Mesenchymal stem cell (in vitro differentiated cells and primary cell): ENCODE results near the gene MAP2K6.
A peak's percentile ranks its signal among the peaks of the same experiment; 100 is the strongest.

Experiments
- DNase-seq: peaks from one replicate; pipeline ENCODE4 v3.0.0-alpha.2; 2013
- H2AFZ ChIP-seq: one replicate; pipeline ENCODE4 v1.6.1; 2013; ENCODE audit warnings: low read depth, mild to moderate bottlenecking, control low read depth, inconsistent platforms, low read length, moderate library complexity
- H2AK5ac ChIP-seq: 2 replicates; pipeline ENCODE4 v1.6.1; 2013; ENCODE audit warnings: low read length, moderate library complexity, mild to moderate bottlenecking, inconsistent platforms; ENCODE audit not compliant: severe bottlenecking
- H2BK120ac ChIP-seq: one replicate; pipeline ENCODE4 v1.6.1; 2013; ENCODE audit warnings: low read depth, mild to moderate bottlenecking, inconsistent platforms, low read length, moderate library complexity
- H2BK12ac ChIP-seq, 2 experiments: one replicate each; pipeline ENCODE4 v1.6.1; 2013; ENCODE audit warnings: inconsistent platforms in 2 of 2, low read length in 2 of 2, mild to moderate bottlenecking in 2 of 2, moderate library complexity in 2 of 2, control low read depth in 1 of 2
- H2BK15ac ChIP-seq: one replicate; pipeline ENCODE4 v1.6.1; 2013; ENCODE audit warnings: mild to moderate bottlenecking, low read depth, inconsistent platforms; ENCODE audit not compliant: poor library complexity, severe bottlenecking
- H2BK5ac ChIP-seq: 2 replicates; pipeline ENCODE4 v1.6.1; 2013; ENCODE audit warnings: low read depth, mild to moderate bottlenecking, low read length, control low read depth, inconsistent platforms; ENCODE audit not compliant: poor library complexity, severe bottlenecking
- H3K14ac ChIP-seq, 2 experiments: one replicate each; pipeline ENCODE4 v1.6.1; 2013; ENCODE audit warnings: inconsistent platforms in 2 of 2, low read length in 2 of 2, control low read depth in 1 of 2, mild to moderate bottlenecking in 1 of 2, moderate library complexity in 1 of 2
- H3K18ac ChIP-seq, 2 experiments: one replicate each; pipeline ENCODE4 v1.6.1; 2013; ENCODE audit warnings: inconsistent platforms in 2 of 2, low read length in 2 of 2, control low read depth in 1 of 2, low read depth in 1 of 2, mild to moderate bottlenecking in 1 of 2
- H3K23ac ChIP-seq, 2 experiments: one replicate each; pipeline ENCODE4 v1.6.1; 2013; ENCODE audit warnings: inconsistent platforms in 2 of 2, low read length in 2 of 2, mild to moderate bottlenecking in 2 of 2, moderate library complexity in 2 of 2, control low read depth in 1 of 2
- H3K27ac ChIP-seq: 2 replicates; pipeline ENCODE4 v1.5.1; 2013; ENCODE audit warnings: mild to moderate bottlenecking, moderate library complexity, low read length, control low read depth, inconsistent platforms; ENCODE audit not compliant: poor library complexity, severe bottlenecking
- H3K27me3 ChIP-seq, 2 experiments: 2 replicates each; pipeline versions ENCODE4 v1.6.1 to v1.7.0; 2013; ENCODE audit warnings: low read length in 2 of 2, mild to moderate bottlenecking in 2 of 2, moderate library complexity in 2 of 2, control low read depth in 1 of 2, inconsistent platforms in 1 of 2; ENCODE audit not compliant: control insufficient read depth in 1 of 2, insufficient read depth in 1 of 2
- H3K36me3 ChIP-seq, 2 experiments: 2 replicates each; pipeline versions ENCODE4 v1.6.1 to v1.7.0; 2013; ENCODE audit warnings: low read length in 2 of 2, control low read depth in 1 of 2, inconsistent platforms in 1 of 2, low read depth in 1 of 2, mild to moderate bottlenecking in 1 of 2; ENCODE audit not compliant: insufficient read depth in 2 of 2, control insufficient read depth in 1 of 2
- H3K4ac ChIP-seq, 2 experiments: one replicate each; pipeline ENCODE4 v1.6.1; 2013; ENCODE audit warnings: inconsistent platforms in 2 of 2, low read length in 2 of 2, mild to moderate bottlenecking in 2 of 2, moderate library complexity in 2 of 2, control low read depth in 1 of 2, low read depth in 1 of 2
- H3K4me1 ChIP-seq: 2 replicates; pipeline ENCODE4 v1.6.1; 2013; ENCODE audit warnings: low read depth, low read length, control low read depth; ENCODE audit not compliant: control insufficient read depth, insufficient read depth
- H3K4me2 ChIP-seq: 2 replicates; pipeline ENCODE4 v1.6.1; 2013; ENCODE audit warnings: low read length, mild to moderate bottlenecking, inconsistent platforms; ENCODE audit not compliant: poor library complexity, severe bottlenecking
- H3K4me3 ChIP-seq, 2 experiments: 2 replicates each; pipeline versions ENCODE4 v1.5.1 to v1.7.0; 2013; ENCODE audit warnings: low read length in 2 of 2, mild to moderate bottlenecking in 2 of 2, control low read depth in 1 of 2, low read depth in 1 of 2; ENCODE audit not compliant: insufficient read depth in 1 of 2
- H3K79me1 ChIP-seq: replicated peaks from 2 replicates; pipeline ENCODE4 v1.6.1; 2013; ENCODE audit warnings: mild to moderate bottlenecking, control low read depth, low read length, inconsistent platforms; ENCODE audit not compliant: poor library complexity, severe bottlenecking
- H3K9ac ChIP-seq: 2 replicates; pipeline ENCODE4 v1.7.0; 2013; ENCODE audit warnings: mild to moderate bottlenecking, low read length, moderate library complexity
- H3K9me3 ChIP-seq: 2 replicates; pipeline ENCODE4 v1.7.0; 2013; ENCODE audit warnings: mild to moderate bottlenecking, low read length; ENCODE audit not compliant: control insufficient read depth
- H4K8ac ChIP-seq: one replicate; pipeline ENCODE4 v1.6.1; 2013; ENCODE audit warnings: inconsistent platforms, mild to moderate bottlenecking, low read length, moderate library complexity
- H4K91ac ChIP-seq: one replicate; pipeline ENCODE4 v1.6.1; 2013; ENCODE audit warnings: mild to moderate bottlenecking, low read length, inconsistent platforms
- WGBS: methylation state at CpG from one replicate; pipeline ENCODE4 v1.1.7; 2013; ENCODE audit warnings: mixed read lengths; 5-methylcytosine and 5-hydroxymethylcytosine counted together

Gene MAP2K6

DNA sequence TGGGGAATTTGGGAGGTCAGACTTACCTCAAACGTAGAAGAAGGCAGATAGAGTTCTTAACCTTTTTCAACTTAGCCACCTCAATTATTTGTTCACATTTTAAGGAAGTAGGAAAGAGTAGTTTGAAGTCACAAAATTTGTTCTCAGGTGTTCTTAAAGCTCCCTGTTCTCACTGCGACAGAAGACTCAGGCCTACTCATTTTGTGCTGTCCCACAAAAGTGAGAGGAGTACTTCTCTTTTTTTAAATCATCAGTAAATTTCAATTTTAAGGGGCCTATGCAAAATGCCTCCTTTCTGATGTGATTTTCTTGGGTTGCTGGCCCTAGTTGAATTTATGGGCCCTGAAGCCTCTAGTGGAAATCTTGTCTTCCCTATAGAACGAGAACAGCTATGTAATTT, 133.4 kb downstream of the MAP2K6 start:
- 97% methylated on average over 1 of the region's 3 CpGs for WGBS

DNA sequence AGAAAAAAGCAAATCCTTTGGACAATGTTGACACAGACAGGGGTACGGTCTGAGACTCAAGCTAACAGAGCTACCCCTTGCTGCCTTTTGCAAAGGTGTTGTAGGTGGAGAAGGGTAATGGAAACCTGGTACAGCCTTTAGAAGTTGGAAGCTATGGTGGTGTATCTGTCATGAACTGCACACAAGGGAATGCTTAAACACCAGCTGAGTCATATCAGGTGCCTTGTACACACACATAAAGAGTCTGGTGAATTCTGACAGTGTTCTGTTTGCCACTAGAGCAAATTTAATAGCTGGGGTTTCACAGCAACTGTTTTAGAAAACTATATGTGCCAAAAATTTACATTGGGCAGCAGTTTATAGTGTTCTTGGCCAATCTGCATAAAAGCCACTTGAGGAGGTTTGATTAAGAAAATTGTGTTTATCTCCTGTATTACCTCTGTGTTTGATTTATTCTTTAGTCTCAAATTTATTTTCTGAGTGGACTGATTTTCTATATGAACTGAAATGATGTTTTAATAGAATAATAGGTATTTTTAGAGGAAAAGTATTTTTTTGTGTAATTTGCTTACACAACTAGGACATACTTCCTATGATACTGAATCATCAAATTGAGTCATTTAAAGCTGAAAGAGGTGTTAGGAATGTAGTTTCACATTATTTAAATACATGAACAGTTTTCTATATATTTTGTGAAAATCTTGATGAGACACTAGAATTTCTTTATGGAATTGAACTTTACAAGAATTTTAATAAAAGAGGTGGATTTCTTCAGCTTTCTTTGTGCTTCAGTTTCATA, 136.9 kb downstream of the MAP2K6 start:
- no peak overlapping the region for H2BK5ac ChIP-seq
- no peak overlapping the region for H2BK12ac ChIP-seq
- H3K4me3 ChIP-seq = no peak overlapping the region
- no peaks in the 10 kb centered on the region for H3K9me3 ChIP-seq
- H3K36me3 ChIP-seq = no peaks in the 10 kb centered on the region
- H3K18ac ChIP-seq = no peak overlapping the region
- no peak overlapping the region for H3K23ac ChIP-seq
- DNase-seq = peak; percentile 32
- H3K27ac ChIP-seq = no peak overlapping the region
- no peak overlapping the region for H3K4me2 ChIP-seq
- 100% methylated on average over 1 of the region's 1 CpG for WGBS
- H4K8ac ChIP-seq = no peak overlapping the region
- no peak overlapping the region for H2AK5ac ChIP-seq
- H3K14ac ChIP-seq = no peak overlapping the region
- no peak overlapping the region for H2AFZ ChIP-seq
- H3K79me1 ChIP-seq = no peaks in the 10 kb centered on the region
- H3K27me3 ChIP-seq = no peaks in the 10 kb centered on the region
- no peak overlapping the region for H3K4ac ChIP-seq
- no peak overlapping the region for H2BK15ac ChIP-seq
- no peaks in the 10 kb centered on the region for H3K4me1 ChIP-seq
- no peak overlapping the region for H4K91ac ChIP-seq
- H2BK120ac ChIP-seq = no peak overlapping the region
- H3K9ac ChIP-seq = no peak overlapping the region

More for the DNA sequence above, 133.4 kb downstream of the MAP2K6 start:
- no peak overlapping the region for H2BK5ac ChIP-seq
- H3K4ac ChIP-seq = no peak overlapping the region
- H3K14ac ChIP-seq = no peak overlapping the region
- no peak for DNase-seq
- no peak overlapping the region for H2BK12ac ChIP-seq
- no peak overlapping the region for H2AFZ ChIP-seq
- no peak overlapping the region for H2AK5ac ChIP-seq
- H2BK120ac ChIP-seq = no peak overlapping the region
- no peak overlapping the region for H3K4me2 ChIP-seq
- H3K4me1 ChIP-seq = no peaks in the 10 kb centered on the region
- no peak overlapping the region for H3K23ac ChIP-seq
- H3K9ac ChIP-seq = no peak overlapping the region
- no peak overlapping the region for H4K8ac ChIP-seq
- no peak overlapping the region for H3K4me3 ChIP-seq
- no peaks in the 10 kb centered on the region for H3K36me3 ChIP-seq
- peaks cover 2% of the 10 kb centered on the region for H3K79me1 ChIP-seq
- no peak overlapping the region for H2BK15ac ChIP-seq
- no peaks in the 10 kb centered on the region for H3K9me3 ChIP-seq
- no peak overlapping the region for H4K91ac ChIP-seq
- H3K27me3 ChIP-seq = no peaks in the 10 kb centered on the region
- H3K18ac ChIP-seq = no peak overlapping the region
- H3K27ac ChIP-seq = no peak overlapping the region

DNA sequence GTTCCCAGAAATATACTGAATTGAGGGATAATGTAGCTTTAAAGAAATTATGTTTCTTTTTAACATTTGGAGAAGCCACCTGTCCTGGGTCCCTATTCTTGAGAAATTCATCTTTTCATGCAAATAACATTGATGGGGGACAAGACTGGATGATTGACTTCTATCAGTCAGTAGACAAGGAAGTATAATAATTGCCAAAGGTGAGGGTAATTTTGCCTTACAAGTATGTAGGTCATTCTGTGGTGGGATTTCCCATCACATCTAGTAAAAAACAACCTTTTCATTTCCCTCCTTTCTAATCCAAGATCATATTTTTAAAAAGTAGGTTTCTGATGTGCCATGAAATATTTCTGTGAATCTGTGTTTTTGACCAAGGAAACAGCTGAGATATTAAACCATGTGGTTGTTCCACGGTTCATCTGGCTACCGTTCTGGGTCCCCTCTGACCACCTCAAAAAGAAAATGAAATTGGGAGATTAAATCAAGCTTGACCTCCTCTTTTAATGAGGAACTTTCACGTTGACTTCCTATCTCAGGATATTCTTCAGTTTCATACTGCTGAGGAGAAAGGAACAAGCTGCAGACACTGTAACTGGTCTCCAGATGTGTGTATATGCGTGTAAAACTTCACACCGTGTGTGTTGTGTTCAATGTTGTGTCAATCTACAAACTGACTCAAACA, 138.6 kb downstream of the MAP2K6 start:
- no peak overlapping the region for H4K91ac ChIP-seq
- H3K4ac ChIP-seq = no peak overlapping the region
- H2BK15ac ChIP-seq = no peak overlapping the region

DNA sequence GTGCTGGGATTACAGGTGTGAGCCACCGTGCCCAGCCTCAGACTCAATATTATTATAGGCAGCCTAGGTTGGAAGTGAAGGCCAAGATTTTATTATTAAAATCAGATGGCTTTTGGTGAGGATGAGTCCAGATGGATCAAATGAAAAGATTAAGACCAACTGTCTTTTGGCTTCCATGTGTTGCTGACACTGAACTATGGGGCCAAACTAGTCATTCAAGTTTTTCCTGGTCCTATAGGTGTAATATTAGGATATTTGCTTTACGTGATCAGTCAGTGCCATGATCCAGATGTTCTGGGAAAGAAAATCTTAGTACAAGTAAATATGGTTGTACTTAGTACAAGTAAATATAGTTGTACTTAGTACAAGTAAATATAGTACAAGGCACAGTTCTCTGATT, 140.6 kb downstream of the MAP2K6 start:
- no peak overlapping the region for H3K4ac ChIP-seq
- no peaks in the 10 kb centered on the region for H3K36me3 ChIP-seq
- no peaks in the 10 kb centered on the region for H3K27me3 ChIP-seq
- no peak overlapping the region for H4K8ac ChIP-seq
- no peak overlapping the region for H2BK12ac ChIP-seq
- H3K4me2 ChIP-seq = no peak overlapping the region
- H4K91ac ChIP-seq = no peak overlapping the region
- H3K18ac ChIP-seq = no peak overlapping the region
- no peaks in the 10 kb centered on the region for H3K9me3 ChIP-seq
- no peak overlapping the region for H3K4me3 ChIP-seq
- H3K23ac ChIP-seq = no peak overlapping the region
- H3K79me1 ChIP-seq = no peaks in the 10 kb centered on the region
- 98% methylated on average over 2 of the region's 2 CpGs for WGBS
- H3K14ac ChIP-seq = no peak overlapping the region
- no peak overlapping the region for H2BK120ac ChIP-seq
- H2AFZ ChIP-seq = no peak overlapping the region
- no peak for DNase-seq
- H3K9ac ChIP-seq = no peak overlapping the region
- no peak overlapping the region for H2BK15ac ChIP-seq
- no peak overlapping the region for H3K27ac ChIP-seq
- H2BK5ac ChIP-seq = no peak overlapping the region
- no peak overlapping the region for H2AK5ac ChIP-seq
- H3K4me1 ChIP-seq = no peaks in the 10 kb centered on the region

More for the DNA sequence above, 138.6 kb downstream of the MAP2K6 start:
- no peak overlapping the region for H3K4me3 ChIP-seq
- 100% methylated on average over 5 of the region's 5 CpGs for WGBS
- no peak overlapping the region for H3K14ac ChIP-seq
- H2AFZ ChIP-seq = no peak overlapping the region
- no peak overlapping the region for H4K8ac ChIP-seq
- H2BK5ac ChIP-seq = no peak overlapping the region
- no peak overlapping the region for H2AK5ac ChIP-seq
- no peaks in the 10 kb centered on the region for H3K79me1 ChIP-seq
- no peak for DNase-seq
- H3K36me3 ChIP-seq = no peaks in the 10 kb centered on the region
- no peak overlapping the region for H3K23ac ChIP-seq
- H3K4me1 ChIP-seq = no peaks in the 10 kb centered on the region
- no peak overlapping the region for H2BK120ac ChIP-seq
- H3K27ac ChIP-seq = no peak overlapping the region
- H3K9ac ChIP-seq = no peak overlapping the region
- no peak overlapping the region for H2BK12ac ChIP-seq
- H3K27me3 ChIP-seq = no peaks in the 10 kb centered on the region
- H3K18ac ChIP-seq = no peak overlapping the region
- H3K4me2 ChIP-seq = no peak overlapping the region
- H3K9me3 ChIP-seq = no peaks in the 10 kb centered on the region
